GM19463 (cell line): Measurements from ENCODE around the gene AFF3.

Experiments
- ATAC-seq: cut with Tn5 transposase; IDR thresholded peaks from one replicate; pipeline ENCODE4 v1.9.1; 2021; ENCODE audit warnings: mild to moderate bottlenecking, moderate library complexity; ENCODE audit not compliant: unreplicated experiment

AFF3 gene

DNA sequence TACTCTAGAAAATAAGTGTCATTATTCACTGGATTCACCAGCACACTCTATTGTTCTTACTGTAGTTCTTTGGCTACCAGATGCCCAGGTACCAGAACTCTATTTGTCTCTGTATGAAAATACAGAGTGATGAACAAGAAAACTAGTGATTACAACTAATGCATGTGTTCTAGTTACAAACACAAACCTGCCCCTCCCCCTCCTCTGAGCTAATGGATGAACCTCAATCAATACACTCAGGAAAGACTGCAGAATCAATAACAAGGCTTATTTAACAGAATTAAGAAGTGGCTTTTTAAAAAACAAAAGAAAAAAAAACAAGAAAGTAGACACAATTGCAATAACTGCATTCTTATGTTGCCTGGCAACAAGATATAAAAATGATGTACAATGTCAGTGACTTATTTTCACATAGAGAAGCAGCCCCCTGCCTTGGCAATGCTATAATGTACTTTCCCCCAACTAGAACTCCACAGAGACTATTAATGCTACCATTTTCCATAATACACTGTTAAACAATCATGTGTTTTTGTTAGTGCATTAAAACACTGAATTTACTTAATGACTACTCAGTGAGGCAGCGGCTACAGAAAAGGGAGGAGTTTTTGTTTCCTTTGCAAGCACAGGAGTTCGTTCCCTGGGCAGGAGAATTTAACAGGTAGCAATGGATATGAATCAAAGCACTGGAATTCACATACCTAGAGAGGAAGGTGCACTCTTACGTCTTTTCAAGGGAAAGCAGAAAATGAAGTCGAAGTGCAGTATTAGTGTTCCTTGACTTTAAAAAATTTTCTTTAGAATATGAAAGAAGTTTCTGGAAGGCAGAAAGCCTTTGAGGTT, 333.8 kb downstream of the AFF3 start:
- ATAC-seq: no peak

DNA sequence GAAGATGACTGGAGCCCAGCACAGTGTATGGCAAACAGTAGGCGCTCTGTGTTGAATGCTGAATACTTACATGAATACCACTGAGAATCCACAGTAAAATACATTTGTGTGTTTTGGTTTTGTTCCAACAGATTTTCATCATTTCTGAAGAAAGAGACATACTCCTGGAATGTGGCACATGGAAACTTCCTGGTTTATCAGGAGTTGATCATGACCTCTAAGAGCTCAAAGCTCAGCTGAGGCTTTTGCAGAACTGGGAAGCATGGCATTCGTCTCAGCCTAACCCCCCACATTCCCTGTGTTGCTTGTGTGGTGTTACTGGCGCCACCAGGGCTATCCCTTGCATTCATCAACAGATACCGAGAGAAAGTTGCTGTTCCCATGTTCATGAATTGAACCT, 335.6 kb downstream of the AFF3 start:
- no peak for ATAC-seq

DNA sequence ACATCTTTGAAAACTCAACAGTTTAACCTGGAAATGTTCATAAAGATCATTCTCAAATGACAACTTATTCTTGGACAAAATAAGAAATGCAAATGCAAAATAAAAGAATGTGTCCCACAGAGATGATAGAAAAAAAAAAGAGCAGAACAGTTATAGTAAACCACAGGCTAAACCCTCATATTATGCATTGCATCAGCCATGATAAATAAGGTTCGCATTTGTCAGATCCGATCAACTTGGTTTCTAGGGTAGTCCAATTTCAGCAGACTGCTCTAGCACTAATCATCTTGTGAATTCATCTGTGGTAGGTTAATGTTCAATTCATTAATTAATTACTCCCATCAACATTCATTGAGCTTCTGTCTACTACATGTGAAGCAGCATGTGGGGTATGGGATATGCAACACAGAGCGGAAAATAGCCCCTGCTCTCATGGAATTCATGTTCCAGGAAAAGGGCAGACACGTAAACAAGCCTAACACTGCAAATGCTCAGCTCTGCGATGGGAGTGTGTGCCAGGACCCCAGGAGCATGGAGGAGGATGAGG, 336.4 kb downstream of the AFF3 start:
- no peak for ATAC-seq

DNA sequence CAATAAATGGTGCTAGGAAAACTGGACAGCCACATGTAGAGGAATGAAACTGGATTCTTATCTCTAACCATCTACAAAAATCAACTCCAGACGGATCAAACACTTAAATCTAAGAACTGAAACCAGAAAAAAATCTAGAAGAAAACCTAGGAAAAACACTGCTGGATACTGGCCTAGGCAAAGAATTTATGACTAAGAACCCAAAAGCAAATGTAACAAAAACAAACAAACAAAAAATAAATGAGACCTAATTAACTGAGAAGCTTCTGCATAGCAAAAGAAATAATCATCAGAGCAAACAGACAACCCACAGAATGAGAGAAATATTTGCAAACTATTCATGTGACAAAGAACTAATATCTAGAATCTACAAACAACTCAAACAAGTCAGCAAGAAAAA, 338.5 kb downstream of the AFF3 start:
- ATAC-seq: no peak

DNA sequence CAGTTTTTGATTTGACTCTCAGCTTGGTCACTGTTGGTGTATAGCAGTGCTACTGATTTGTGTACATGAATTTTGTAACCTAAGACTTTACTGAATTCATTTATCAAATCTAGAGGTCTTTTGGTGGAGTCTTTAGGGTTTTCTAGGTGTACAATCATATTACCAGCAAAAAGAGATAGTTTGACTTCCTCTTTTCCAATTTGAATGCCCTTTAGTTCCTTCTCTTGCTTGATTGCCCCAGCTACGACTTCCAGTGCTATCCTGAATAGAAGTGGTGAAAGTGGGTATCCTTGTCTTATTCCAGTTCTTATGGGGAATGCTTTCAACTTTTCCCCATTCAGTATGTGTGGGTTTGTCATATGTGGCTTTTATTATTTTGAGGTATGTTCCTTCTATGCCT, 339.7 kb downstream of the AFF3 start:
- no peak for ATAC-seq

DNA sequence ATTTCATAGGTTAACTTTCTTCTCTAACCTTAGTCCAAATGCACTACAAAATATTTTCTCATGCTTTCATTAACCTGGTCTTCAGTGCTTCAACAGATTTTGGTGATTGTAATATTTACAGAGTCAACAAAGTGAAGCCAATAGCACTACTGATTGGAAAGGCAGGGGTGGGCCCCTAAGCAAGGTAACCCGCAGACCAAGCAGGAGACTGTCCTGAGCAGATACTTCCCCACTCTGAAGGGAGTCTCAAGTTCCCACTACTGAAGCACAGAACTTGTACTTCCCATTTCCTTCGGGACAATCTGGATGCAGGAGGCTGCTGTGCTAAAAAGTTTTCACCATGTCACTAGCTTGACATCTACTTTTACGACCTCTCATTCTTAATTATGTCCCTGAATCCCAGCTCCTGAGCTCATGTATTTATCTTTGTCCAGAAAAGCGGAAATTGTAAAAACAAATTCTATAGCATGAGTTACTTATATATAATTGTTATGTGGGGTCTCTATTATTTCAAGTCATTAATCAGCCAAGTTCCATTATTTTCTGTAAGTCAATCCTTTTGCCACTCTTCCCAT, 341.0 kb downstream of the AFF3 start:
- no peak for ATAC-seq

DNA sequence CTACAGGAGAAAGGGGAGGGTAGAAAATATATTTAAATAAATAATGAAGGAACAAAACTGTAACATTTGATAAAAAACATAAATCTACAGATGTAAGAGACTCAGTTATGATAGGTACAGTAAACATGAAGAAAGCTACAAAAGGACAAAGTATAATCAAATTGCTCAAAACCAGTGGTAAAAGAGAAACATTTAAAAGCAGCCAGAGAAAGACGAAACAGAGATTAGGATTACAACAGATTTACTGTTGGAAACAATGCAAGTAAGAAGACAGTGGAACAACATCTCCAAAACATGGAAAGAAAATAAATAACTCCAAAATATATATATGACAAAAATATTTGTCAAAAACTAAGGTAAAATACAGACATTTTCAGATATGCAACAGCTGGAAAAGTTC, 344.9 kb downstream of the AFF3 start:
- ATAC-seq: no peak

DNA sequence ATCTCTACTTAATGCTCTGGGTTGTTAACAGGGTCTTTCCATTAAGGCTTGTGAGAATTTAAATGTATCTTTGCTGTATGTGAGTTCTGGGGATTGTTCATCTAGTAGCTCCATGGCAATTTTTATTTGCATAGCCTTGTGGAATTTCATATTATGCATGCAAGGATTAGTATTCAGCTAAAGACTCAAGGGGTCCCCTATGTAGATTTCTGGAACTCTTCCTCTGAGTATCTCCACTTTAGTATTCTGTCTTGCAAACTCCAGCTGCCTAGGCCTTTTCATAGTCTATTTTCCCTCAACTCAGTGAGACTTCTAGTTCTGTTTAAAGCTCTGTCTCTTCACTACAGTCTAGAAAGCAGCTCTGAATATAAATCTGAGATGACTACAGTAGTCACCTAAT, 348.0 kb downstream of the AFF3 start:
- no peak for ATAC-seq

DNA sequence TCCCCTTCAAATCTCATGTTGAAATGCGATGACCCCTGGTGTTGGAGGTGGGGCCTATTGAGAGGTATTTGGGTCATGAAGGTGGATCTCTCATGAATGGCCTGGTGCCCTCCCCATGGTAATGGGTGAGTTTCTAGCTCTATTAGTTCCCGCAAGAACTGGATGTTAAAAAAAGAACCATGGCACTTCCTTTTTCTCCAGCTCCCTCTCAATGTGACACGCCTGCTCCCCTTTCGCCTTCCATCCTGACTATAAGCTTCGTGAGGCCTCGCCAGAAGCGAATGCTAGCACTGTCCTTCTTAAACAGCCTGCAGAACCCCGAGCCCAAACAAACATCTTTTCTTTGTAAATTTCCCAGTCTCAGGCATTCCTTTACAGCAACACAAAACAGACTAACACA, 349.4 kb downstream of the AFF3 start:
- ATAC-seq: no peak

DNA sequence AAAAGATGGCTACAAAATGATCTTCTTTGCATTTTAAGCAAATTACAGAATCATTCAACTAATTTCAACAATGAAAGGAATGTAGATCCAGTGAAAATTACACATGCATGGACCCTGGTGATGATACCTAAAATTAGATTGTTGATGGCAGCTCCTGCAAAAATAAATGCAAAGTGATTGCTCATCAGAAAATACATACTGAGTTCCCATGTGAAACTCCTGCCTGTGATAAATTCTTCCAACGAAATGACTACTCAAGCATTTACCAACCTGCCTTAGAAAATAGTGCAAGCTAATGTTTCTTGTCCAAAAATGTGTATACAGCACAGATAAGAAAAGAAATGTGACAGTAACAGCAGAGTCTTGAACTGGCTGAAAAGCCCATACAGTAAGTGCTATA, 352.5 kb downstream of the AFF3 start:
- ATAC-seq: no peak

DNA sequence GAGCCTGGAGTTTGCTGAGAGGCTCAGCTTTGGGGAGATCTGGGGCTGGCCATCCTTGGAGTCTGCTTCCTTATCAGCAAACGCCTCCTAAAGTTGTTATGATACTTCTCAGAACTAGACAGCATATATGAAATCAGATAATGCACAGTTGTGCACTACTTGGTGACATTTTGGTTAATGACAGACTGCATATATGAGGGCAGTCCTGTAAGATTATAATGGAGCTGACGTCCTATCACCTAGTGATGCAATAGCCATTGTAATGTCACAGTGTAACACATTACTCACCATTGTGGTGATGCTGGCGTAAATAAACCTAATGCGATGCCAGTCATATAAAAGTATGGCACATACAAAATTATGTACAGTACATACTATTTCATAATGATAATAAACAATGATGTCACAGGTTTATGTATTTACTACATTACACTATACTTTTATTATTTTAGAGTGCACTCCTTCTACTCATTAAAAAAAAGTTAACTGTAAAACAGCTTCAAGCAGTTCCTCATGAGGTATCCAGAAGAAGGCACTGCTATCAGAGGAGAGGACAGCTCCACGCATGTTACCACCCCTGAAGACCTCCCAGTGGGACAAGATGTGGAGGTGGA, 354.5 kb downstream of the AFF3 start:
- no peak for ATAC-seq

DNA sequence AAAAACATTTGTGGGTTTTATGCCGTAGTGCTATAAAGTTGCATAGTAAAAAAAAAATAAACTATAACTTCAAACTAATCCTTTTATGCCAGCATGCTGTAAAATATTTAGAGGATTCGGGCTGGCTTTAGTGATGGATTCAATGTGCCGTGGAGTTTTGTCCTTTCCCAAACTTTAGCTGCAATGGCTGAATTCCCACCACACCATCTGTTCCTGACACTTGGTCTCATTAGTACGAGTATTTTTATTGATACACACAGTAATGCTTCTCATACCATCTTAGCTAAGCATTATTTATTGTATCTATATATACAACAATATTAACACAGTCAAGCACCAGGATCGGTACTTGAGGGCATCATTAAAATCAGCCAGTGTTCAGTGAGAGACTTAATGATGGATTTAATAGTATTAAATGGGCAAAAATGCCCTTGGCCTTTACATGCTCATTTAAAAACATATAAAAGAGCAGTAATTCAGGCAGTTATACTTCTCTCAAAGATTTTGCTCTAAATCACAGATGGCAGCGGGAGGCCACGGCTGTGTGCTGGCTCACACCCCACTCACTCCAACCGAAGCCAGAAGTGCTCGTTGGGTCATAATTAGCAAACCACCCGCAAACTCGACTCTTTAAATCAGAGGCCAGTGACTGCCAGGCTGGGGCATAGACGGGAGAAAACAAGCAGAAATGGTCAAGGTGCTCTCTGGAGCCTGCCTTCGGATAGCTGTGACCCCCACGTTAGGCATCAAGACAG, 355.6 kb downstream of the AFF3 start:
- no peak for ATAC-seq

DNA sequence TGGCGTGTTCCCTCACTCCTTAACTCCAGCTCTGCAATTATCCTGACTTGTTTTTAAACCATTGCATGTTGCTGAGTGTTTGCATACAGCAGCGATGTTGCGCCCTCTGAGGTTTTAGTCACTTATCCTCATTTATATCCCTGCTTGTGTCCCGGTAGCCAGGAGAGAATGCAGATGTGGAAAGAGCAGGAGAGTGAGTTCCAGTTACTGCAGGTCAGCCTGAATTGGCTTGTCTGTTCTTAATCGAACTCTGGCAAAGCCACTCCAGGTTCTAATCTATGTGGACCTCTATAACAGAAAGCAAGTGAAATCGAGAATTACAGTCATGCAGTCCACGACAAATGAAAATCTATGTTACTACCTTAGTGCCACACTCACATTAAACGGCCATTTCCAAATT, 357.4 kb downstream of the AFF3 start:
- no peak for ATAC-seq

DNA sequence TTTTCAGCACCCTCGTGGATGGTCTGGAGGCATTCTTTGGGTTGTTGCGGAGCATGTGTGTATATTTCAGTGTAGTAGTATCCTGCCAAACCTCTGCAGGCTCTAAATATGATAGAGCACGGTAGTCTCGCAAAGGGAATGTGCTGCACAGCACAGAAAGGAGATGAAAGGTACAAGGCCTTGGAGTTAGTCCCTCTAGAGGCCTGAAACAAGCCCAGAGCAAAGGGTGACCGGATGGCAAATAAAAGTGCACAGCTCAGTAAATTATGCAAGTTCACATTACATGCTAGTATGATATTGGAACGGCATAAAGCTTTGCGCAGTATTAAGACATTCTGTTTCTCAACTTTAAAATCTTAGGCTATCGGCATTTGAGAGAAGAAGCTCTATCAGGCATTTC, 358.1 kb downstream of the AFF3 start:
- no peak for ATAC-seq

DNA sequence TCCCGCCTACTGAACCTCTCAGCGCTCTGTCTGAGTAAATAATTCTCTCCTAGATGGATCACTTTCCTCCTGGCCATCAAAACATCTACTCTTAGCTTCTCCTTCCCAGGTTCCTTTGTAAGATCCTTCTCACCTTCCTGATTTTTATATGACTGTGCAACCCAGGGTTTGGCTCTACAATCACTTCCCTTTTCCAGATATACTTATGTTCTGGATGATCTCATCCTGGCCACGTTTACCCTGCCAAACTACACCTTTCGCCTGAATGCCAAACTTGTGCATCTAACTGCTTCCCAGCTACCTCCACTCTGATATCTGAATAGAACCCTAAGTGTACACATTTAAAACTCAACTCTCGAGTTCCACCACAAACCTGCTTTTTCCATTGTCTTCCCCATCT, 362.1 kb downstream of the AFF3 start:
- ATAC-seq: no peak

DNA sequence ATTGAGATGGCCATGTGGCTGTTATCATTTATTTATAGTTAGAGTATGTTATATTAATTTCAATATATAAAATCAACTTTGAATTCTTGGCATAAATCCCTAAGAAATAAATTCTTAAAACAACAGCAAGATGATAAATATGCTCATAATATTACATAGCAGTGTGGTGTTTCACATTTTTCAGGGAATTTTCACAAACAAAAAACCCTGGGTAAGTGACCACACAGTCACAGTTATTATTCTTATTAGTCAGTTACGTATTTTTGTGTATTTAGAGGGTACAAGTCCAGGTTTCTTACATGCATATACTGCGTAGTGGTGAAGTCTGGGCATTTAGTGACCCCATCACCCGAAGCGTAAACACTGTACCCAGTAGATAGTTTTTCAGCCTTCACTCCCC, 363.1 kb downstream of the AFF3 start:
- ATAC-seq: no peak

DNA sequence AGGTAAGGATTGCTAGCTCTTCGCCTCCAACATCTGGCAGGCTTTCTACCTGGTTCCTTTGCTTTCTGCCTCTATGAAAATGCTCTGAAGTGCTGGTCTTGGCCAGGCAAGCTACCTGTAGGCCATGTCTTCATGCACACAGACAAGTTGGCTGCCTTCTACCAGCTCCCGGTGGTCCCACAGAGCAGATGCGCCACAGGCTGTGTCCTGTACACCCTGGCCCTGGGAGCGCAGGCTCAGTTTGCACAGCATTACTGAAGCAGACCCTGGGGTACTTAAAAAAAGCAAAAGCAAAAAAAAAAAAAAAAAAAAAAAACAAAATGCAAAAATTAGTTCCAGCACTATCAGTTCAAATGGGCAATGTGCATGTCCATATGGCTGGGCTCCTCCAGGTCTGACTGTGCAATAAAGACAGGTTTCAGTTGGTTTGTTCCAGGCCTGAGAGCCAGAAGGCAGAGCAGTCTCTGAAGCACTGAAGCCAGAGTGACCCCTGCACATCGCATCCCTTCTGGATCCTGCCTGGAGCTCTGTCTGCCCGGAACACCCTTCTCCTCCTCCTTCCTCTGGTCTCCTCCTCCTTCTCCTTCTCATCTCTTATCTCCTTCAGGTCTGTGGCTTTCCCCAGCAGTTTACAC, 364.6 kb downstream of the AFF3 start:
- ATAC-seq: no peak

DNA sequence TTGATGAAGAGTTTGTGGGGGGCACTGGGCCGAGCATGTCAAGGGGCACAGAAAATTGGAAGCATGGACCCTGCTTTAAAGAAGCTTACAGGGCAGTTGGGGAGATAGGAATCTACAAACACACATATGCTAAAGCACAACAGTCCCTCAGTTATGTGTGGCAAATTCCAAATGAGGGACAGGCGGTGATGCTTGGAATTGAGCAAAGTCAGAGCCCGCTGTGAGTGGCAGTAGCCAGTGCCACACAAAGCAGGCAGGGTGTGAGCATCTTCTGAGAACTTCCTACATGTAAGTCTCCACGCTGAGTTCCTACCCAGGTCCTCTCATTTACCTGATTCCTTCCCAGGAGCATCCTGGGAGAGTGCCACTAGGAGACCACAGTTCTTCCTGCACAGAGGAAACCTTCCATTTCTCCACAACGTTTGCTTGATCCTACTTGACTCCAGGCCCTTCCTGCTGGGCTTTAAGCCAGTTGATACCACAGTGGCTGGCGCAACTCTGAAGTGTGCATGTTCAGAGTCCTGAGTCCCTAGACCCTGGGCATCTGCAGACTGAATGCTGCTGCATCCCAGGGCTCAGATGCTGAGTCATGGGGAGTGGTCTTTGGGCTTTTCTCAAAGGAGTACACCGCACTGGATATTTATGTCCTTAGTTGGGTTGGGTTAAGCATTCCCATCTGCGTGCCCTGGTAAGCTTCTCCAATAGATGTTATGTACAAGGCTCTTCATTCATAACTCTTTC, 365.3 kb downstream of the AFF3 start:
- no peak for ATAC-seq

DNA sequence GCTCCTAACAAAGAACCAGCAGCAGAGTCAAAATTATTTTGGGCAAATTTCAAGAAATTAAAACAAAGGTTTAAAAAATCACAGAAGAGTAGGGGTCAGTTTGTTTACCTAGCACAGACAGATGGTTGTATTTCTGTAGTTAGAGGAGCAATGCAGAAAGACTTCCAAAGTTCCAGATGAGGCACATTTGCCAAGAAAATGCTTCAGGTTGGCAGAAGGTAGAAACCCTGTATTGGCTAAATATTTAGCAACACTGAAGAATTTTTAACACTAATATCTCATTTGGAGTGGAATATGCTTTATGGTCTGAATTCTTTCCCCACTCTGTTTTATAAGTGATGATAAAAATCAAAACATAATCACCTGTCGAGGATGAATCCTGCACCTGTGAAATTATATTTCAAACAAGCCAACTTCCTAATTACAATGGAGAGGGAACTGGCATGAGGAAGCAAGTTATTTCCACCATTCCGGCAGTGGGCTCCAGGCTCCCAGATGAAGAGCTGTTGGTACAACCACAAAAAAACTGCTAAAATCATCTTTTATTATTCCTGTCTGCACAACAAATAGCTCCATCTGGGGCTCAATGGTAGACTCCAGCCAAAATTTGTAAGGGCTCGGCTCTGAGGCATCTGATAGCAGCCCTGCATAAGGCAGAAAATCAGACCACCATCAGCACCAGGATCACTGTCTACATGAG, 366.0 kb downstream of the AFF3 start:
- no peak for ATAC-seq

DNA sequence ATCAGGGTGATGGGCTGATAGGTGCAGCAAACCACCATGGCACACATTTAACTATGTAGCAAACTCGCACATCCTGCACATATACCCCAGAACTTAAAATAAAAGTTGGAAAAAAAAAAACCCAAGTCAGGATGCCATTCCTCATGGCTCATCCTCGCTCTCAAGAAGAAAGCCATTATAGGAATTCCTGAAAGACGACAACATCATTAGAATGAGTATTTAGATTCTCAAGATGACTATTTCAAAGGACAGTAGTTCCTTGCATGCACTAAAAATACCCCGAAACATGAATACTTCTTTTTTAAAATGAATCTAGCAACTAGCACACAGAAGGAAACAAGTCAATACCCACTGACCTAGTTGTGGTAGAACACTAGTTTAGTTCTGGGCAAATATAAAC, 366.8 kb downstream of the AFF3 start:
- ATAC-seq: no peak
